NCI-H1694 (cell line): ENCODE data around the gene CCL17.
"Not testable (repeated sequence)": the region's sequence is repeated elsewhere in the genome, so short reads cannot be mapped to it uniquely, and the experiment has no call there.

ENCODE experiments used
- DNase-seq: peaks from one replicate; lab custom pipeline; 2025; lab: John Stamatoyannopoulos, UW

The CCL17 gene

DNA sequence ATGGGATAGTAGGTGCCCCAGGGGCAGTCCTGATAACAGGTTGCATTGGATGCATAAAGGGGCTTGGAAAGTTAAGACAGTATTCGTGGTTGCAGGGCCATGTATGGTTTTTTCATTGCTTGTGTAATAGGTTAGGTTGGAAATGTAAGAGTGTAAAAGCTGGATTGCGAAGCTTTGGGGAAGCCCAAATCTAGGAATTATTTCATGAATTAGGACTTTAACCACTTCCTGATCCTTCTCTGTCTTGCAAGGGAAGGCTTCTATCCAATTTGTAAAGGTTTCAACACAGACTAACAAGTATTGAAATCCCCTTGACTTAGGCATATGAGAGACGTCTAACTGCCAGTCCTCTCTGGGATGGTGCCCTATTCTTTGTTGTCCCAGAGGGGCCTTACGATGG lies 7.8 kb upstream of the CCL17 start:
- no peak for DNase-seq

DNA sequence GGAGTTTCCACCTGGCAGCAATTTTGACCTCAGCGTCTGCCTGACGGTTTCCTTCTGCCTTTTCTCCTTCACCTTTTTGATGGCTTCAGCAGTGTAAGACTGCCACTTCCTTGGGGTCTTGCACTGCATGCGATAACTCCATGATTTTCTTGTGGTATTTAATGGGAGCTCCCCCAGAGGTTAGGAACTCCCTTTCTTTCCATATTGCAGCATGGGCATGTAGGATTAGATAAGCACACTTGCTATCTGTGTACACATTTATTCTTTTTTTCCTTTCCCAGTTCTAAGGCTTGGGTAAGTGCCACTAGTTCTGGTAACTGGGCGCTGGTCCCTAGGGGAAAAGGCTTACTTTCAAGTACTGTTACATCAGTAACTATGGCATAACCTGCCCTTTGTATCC lies 7.1 kb upstream of the CCL17 start:
- not testable (repeated sequence) for DNase-seq

DNA sequence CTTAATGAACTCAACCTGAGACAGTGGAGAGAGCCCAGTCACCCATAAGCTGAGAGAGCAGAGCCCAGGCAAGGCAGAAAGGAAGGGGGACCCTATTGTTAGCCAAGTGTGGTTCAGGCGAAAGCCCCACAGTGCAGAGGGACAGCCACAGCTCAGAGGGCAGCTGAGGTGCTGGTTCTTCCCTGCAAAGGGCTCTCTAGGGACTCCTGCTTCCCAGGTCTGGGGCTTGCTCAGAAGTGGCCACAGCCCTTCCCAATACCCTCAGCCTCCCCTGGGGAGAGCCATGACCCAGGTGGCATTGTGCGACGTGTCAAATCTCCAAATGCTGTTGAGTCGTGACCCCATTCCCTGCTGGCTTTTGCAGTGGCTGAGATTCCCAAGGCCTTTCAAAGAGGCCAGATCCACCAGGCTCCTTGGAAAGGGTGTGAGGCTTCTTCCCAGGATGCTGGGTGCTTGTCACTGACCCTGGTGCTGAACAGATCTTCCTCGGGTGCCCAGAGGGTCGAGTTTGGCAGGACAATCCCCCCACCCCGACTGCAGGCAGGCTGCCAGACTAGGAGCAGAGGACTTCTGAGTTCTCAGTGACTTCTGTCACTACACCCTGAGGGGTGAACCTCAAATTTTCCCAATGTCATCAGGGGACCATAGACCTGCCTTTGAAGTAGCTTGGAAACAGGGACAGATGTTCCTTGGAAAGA lies 2.5 kb upstream of the CCL17 start:
- no peak for DNase-seq

DNA sequence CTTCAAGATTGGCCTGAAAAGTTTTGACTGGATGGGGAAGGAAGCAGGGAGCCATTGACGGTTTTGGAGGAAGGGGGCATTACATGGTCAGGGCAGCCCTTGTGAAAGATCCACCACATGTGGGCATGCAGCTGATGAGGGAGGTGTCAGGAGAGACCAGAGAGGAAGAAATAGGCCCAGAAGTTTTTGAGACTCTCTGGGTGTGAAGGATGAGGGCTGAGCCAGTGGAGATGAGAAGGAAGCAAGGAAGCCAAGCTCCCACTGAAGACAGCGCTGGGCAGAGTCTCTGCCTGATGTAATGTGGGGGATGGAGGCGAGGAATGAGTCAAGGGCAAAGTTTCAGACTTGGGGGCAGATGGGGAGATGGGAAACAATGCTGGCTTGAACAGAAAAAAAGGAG lies 530 bp downstream of the CCL17 start:
- no peak for DNase-seq

DNA sequence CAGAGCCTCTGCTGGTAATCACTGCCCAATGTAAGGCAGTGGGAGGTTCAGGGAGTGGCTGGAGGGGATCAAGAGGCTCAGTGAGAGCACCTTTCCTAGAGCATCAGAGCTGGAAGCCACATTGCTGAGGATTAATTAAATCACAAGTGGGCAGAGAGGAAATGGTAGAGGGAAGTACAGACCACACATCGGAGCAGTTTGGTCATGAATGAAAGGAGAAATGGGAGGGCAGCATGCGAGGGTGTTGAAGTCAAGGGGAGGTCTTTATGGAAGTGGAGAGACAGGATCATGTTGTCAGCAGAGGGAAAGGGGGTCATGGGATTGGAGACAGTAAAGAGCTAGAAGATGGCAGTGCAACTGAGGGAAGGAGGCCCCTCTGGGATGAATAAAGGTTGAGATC lies 2.3 kb downstream of the CCL17 start:
- DNase-seq, result no peak

DNA sequence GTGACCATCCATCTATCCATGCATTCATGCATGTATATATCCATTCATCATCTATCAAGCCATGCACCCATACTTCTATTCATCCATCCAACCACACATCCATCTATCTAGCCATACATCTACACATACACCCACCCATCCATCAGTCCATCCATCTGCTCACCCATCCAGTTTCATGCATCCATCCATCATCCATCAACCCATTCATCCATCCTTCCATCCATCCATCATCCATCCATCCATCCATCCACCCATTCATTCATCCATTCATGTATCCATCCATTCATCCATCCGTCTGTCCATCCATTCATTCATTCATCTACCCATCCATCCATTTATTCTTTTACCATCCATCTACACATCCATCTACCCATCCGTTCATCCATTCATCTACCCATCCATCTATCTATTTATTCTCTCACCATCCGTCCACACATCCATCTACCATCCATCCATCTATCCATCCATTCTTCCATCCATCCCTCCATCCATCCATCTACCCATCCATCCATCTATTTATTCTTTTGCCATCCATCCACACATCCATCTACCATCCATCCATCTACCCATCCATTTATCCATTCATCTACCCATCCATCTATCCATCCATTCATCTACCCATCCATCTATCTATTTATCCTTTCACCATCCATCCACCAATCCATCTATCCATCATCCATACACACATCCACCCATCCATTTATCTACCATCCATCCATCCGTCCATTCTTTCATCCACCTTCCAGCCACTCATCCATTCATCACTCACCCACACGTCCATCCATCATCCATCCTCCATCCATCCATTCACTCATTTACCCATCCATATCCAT lies 3.2 kb downstream of the CCL17 start:
- DNase-seq, result no peak

DNA sequence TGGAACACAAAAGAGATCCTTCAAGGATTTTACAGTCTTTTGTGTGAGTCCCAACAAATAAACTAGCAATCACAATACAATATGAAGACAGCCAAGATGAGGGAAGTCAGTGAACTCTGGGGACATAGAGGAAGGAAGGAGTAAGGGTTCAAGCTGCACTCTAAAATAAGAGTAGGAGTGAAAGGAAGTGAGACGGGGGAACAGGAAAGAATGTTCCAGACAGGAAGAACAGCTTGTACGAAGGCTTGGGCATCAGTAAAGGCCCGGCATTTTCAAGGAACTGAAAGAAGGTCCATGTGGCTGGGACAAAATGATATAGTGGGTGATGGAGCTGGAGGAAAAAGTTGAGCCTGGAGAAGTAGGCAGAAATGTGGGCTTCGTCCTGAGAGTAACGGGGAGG lies 4.5 kb downstream of the CCL17 start:
- DNase-seq, result no peak

DNA sequence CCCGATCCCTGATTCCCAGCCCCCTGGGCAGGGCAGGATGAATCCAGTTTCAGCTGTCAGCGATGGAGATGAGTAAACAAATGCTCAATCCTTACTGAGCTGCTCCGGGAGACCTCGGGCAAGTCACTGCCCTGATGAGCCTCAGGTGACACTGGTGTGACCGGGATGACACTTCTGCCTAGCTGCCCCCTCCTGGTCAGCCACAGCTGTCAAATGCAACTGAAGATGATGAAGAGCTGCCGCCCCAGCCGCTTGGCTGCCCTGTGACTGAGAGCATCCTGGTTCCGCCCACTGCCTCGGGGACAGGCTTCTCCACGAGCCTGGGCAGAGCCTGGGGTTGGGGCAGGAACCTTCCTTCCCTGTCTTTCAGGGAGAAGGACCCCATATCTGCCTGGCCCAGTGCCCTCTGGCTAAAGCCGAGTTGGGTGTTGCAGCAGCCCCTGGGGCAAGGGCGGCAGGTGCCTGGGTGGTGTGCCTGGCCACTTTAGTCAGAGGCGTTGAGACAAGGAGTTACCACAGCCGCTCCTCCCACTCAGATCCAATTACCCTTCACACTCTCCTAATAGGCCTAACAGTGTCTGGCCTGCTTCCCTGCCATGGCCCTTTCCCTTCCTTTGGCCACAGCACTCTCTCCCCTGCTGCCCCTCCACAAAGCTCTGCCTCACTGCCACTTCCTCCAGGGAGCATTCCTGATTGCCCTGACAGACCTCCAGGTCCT lies 5.5 kb downstream of the CCL17 start:
- DNase-seq, result no peak

DNA sequence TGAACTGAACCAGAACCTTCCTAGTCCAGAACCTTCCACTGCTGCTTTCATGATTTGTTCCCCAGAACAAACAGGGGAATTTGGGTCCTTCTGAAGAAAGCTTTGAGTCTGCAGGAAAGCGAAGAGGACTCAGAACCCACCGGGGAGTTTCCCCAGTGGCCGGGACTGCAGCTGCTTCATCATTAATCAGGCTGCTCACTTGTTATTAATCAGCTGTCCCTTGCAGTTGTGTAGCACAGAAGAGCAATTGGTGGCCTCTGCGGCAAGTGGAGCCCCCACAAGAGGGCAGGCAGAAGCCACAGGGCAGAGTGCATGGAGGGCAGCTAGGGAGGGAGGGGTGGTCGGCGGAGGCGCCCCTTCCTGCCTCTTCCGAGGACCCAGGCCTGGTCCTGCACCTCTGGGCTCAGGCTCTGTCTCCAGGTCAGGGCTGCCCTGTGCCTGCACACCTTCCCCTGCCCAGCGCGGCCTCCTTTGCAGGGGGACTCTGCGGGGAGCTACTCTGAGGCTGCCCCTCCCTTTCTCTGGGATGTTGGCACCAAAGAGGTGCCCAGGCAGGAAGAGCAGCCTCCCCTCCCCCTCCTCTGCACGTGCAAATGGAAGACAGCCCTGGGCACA lies 6.9 kb downstream of the CCL17 start:
- no peak for DNase-seq

DNA sequence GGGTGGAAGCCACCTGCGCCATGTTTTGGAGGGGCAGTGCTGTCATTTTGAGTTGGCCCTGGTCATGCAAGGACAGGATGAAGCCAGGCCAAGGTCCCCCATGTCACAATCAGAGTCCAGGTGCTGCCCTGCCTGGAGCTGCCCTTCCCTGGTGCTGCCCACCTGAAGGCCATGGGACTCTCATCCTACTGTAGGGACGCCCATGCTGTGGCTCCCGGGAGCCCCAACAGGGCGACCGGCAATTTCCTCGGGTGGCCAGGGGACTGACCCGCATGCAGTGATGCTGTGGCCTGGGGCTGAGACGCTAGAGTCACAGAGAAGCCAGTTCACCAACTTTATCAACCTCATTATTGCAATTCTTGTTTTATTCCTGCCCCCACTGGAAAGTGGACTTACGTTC lies 8.0 kb downstream of the CCL17 start:
- DNase-seq, result no peak

DNA sequence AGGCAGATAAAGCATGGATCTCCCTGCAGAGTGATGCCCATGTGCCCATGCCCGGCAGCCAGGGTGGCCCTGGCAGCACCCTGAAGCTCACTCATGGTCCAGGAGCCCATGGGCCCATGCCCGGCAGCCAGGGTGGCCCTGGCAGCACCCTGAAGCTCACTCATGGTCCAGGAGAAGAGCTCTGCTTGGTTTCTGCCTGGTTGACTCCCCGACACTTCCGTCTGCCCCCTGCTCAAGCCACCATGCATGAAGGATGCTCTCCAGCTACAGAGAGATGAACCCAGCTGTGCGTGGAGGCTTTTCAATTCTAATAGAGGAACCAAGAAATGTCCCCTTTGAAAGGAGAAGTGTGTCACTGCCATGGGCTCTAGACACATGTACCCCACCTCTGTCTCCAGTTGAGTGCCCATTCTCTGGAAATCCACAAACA lies 8.7 kb downstream of the CCL17 start:
- DNase-seq, result no peak

DNA sequence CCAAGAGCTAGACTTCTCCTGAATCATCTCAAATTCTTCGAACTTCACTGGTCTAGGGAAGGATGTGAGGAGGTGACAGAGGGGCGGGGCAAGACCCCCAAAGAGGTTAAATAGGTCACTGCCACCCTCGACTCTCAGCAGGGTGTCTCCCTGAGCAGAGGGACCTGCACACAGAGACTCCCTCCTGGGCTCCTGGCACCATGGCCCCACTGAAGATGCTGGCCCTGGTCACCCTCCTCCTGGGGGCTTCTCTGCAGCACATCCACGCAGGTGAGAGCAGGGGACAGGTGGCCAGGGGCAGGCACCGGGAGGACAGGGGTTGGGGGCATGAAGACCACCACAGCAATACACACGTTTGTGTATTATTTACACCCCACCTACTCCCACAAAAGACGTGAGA lies 9.2 kb downstream of the CCL17 start:
- no peak for DNase-seq

DNA sequence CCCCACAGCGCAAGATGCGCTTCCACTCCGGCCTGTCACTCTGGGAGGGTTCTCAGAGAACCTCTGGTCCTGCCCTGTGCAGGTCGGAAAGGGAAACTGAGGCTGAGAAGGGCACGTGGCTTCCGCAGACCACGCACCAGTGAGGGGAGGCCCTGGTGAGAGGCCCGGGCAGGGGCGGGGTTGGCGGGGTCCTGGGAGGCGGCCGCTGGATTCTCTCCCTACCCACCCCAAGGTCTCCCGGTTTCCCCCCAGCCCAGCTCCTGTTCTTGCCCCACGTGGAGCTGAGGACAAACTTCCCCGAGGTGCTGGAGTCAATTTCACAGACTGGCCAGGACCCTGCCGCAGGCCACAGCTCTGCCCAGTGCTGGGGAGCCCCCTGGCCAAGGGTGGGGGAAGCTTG lies 11.5 kb downstream of the CCL17 start:
- DNase-seq, result no peak

DNA sequence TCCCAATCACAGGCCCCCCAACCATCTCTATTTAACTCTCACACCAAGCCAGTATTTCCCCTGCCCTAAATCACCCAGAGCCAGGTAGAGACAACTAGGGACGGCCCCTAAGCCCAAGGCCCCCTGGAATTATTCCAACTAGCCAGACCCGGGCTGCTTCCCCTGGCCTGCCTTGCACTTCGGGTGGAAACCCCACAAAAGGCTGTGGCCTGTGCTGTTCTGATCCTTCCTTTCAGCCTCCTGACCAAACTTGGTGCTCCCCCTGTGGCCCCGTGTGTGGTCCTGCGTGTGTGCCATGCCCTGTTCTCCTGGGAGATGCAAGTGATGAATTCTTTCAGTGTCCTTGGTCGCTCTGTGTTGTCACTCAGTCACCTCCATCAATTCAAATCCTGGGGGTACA lies 14.9 kb downstream of the CCL17 start:
- DNase-seq, result no peak

DNA sequence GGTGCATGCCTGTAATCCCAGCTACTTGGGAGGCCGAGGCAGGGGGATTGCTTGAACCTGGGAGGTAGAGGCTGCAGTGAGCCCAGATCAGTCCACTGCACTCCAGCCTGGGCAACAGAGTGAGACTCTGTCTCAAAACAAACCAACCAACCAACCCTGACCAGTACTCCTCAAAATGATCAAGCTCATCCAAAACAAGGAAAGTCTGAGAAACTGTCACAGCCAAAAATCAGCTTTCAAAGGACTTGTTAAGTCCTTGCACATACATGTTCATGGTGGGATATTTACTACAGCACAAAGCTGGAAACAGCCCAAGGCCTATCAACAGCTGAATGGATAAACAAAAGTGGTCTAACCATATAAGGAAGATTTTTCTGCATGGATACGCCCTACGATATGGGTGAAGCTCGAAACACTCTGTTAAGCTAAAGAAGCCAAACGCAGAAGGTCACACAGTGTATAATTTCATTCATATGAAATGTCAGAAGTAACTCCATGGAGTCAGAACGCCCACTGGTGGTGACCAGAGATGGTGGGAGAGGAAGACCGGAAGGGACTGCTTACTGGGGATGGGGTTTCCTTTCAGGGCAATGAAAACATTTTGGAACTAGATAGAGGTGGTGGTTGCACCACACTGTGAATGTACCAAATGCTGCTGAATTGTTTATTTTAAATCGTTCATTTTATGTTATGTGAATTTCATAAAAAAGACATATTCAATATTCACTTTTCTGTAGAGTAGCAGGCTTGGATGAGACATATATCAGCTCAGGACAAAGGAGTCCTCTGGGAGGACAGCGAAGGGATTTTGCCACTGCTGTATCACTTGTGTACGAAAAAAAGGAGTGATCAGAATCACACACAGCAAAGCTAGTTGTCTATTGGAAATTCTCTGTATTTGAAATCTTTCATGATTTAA lies 17.7 kb downstream of the CCL17 start:
- DNase-seq, result peak; percentile 40

DNA sequence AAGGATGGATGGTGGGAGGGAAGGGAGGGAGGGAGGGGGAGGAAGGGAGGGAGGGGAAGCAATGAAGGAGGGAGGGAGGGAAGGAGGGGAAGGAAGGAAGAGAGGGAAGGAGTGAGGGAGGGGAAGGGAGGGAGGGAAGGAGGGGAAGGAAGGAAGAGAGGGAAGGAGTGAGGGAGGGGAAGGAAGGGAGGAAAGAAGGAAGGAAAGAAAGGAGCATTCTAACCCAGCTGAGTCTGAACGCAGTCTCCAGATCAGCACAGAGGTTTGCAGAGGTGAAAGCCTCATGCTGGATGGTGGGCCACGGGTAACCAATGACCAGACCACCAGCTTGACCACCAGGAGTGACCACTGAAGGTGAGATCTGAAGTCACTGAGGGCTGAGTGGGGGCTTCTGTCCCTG lies 18.6 kb downstream of the CCL17 start:
- DNase-seq, result no peak

DNA sequence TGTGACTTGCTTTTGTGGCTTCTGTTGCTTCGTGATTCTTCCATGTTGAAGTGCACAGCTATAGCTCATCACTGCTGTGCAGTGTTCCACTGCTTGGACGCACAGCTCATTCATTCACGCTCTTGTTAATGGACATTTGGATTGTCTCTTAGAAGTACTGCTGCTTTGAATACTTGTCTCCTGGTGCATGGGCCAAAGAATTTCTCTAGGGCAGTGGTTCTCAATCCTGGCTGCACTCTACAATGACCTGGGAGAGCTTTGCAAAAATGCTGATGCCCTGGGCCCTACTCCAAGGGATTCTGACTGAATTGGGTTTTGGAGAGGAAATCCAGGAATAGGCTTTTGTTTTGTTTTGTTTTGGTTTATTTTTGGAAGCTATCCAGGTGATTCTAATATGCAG lies 20.0 kb downstream of the CCL17 start:
- DNase-seq, result no peak

DNA sequence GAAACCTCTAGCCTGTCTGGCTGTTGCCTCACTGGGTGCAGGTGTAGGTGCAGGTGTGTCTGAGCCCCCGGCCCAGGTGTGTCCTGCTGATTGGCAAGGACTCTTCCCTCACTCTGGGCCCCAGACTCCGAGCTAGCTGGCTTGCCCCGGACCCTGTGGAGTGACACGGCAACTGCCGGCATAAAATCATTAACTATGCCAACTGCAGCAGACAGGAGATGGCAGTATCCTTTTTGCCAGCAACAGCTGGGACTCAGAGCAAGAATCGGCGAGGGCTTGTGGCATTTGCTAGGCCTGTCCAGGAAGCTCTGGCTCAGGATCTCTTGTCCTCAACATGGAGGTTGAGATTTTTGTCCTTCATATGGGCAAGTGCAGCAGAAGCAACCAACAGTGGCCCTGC lies 21.8 kb downstream of the CCL17 start:
- DNase-seq, result no peak

DNA sequence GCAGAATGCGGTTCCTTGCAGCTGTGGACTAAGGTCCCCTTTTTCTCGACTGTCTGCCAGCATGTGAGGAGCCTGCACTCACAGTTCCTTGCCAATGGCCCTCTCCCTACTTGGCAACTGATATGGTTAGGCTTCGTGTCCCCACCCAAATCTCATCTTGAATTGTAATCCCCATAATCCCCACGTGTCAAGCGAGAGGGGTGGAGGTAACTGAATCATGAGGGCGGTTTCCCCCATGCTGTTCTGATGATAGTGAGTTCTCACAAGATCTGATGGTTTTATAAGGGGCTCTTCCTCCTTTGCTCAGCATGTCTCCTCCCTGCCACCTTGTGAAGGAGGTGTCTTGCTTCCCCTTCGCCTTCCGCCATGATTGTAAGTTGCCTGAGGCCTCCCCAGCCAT lies 22.7 kb downstream of the CCL17 start:
- DNase-seq, result no peak

DNA sequence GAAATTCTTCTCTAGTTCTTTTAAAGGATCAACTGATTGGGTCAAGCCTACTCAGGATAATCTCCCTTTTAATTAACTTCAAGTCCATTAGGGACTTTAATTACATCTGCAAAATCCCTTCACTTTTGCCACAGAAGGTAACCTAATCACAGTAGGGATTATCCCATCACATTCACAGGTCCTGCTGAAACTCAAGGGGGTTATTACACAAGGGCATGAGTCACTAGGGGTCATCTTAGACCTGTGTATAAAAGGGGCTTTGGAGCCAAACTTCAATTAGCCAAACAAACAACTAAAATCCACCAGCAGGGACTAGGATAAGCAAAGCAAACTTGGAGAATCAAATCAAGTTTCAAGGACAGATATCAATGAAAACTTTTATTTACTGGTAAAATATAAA lies 23.3 kb downstream of the CCL17 start:
- DNase-seq, result no peak

DNA sequence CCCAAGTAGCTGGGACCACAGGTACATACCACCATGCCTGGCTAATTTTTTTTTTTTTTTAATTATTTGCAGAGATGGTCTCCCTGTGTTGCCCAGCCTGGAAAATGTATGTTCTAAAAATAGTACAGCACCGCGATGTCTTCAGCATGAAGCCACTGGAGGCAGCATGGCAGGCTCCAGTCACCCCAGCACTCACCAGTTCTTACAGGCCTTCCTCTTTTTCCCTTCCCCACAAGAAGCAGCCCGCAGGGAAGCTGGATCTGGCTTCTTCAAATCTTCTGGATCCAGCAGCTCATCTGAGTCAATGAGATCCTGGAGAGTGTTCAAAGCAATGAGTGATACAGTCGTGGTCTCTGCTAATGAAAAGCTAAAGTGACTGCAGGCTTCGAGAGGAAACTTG lies 26.4 kb downstream of the CCL17 start:
- no peak for DNase-seq

DNA sequence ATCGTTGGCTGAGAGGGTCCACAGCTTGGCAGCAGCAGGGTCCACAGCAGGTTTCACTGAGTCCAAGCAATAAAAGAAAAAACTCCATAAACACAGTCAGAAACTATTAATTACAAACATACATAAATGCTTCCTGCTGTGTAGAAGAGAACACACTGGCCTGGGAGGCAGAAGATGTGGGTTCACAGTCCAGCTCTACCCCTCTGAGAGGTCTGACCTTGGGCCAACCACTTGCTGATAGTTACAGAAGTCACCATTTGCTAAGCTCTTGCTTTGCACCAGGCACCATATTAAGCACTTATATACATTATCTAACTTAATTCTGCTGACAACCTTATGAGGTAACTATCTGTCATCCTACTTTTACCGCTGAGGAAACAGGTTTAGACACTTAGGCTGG lies 27.9 kb downstream of the CCL17 start:
- no peak for DNase-seq
